Liver (tissue), 9 donors: ENCODE measurements around the gene ZNF716. TPM values are rescaled to one million over a fixed set of nuclear protein-coding genes. Genes with fewer than 3 reads are reported as not detected.

Experiments
- DNase-seq: peaks from one replicate; pipeline ENCODE4 v3.0.0-alpha.2; 2017; ENCODE audit warnings: low spot score
- H3K27ac ChIP-seq, 2 donors: one replicate each; pipeline ENCODE4 v1.7.0; 2013; ENCODE audit warnings: inconsistent platforms in 2 of 2, low read length in 2 of 2, control low read depth in 1 of 2, low read depth in 1 of 2, mild to moderate bottlenecking in 1 of 2
- H3K27me3 ChIP-seq, 4 donors: one replicate each; pipeline versions ENCODE4 v1.6.1 to v1.7.0; 2013; ENCODE audit warnings: low read length in 3 of 4, inconsistent platforms in 1 of 4, mild to moderate bottlenecking in 1 of 4, moderate library complexity in 1 of 4; ENCODE audit not compliant: control insufficient read depth in 4 of 4, insufficient read depth in 4 of 4
- H3K36me3 ChIP-seq, 4 donors: one replicate each; pipeline versions ENCODE4 v1.6.1 to v1.7.0; 2013; ENCODE audit warnings: low read length in 3 of 4, mild to moderate bottlenecking in 3 of 4, low read depth in 1 of 4, moderate library complexity in 1 of 4; ENCODE audit not compliant: control insufficient read depth in 4 of 4, insufficient read depth in 3 of 4
- H3K4me1 ChIP-seq, 4 donors: one replicate each; pipeline versions ENCODE4 v1.6.1 to v1.7.0; 2013; ENCODE audit warnings: low read length in 3 of 4, mild to moderate bottlenecking in 3 of 4, moderate library complexity in 1 of 4; ENCODE audit not compliant: control insufficient read depth in 4 of 4, insufficient read depth in 4 of 4
- H3K4me3 ChIP-seq, 3 donors: one replicate each; pipeline versions ENCODE4 v1.6.1 to v1.7.0; 2013; ENCODE audit warnings: low read length in 3 of 3, control low read depth in 1 of 3, low read depth in 1 of 3, mild to moderate bottlenecking in 1 of 3
- H3K9ac ChIP-seq, 2 donors: one replicate each; pipeline ENCODE4 v1.7.0; 2013; ENCODE audit warnings: low read length in 2 of 2, mild to moderate bottlenecking in 2 of 2, moderate library complexity in 2 of 2, control low read depth in 1 of 2, low read depth in 1 of 2
- H3K9me3 ChIP-seq, 4 donors: one replicate each; pipeline versions ENCODE4 v1.6.1 to v1.7.0; 2013; ENCODE audit warnings: low read length in 3 of 4; ENCODE audit not compliant: control insufficient read depth in 4 of 4
- ATF3 ChIP-seq: IDR thresholded peaks from 2 replicates; pipeline ENCODE4 v1.6.1; 2016; ENCODE audit warnings: antibody characterized with exemption
- CTCF ChIP-seq: fragments of 150-350 bp; IDR thresholded peaks from 2 replicates; pipeline ENCODE4 v1.5.1; 2017; ENCODE audit warnings: improper control_type of control experiment, low read depth, low read length; ENCODE audit not compliant: missing input control
- EGR1 ChIP-seq, 2 donors: IDR thresholded peaks; 2 replicates each; pipeline ENCODE4 v1.6.1; 2016 to 2018; ENCODE audit warnings: antibody characterized with exemption in 2 of 2, low read depth in 2 of 2
- FOXA1 ChIP-seq: IDR thresholded peaks from 2 replicates; pipeline ENCODE4 v1.6.1; 2016; ENCODE audit warnings: antibody characterized with exemption
- FOXA2 ChIP-seq: IDR thresholded peaks from 2 replicates; pipeline ENCODE4 v1.6.1; 2016; ENCODE audit warnings: antibody characterized with exemption
- GABPA ChIP-seq, 2 donors: IDR thresholded peaks in 1 of 2; conservative IDR thresholded peaks in 1 of 2; 2 replicates each; pipeline ENCODE4 v1.6.1; 2016; ENCODE audit warnings: antibody characterized with exemption in 2 of 2, mild to moderate bottlenecking in 1 of 2, moderate library complexity in 1 of 2
- HNF4A ChIP-seq, 2 donors: conservative IDR thresholded peaks; 2 replicates each; pipeline ENCODE4 v1.6.1; 2016; ENCODE audit warnings: antibody characterized with exemption in 2 of 2, mild to moderate bottlenecking in 2 of 2
- HNF4G ChIP-seq: IDR thresholded peaks from 2 replicates; pipeline ENCODE4 v1.6.1; 2016; ENCODE audit warnings: antibody characterized with exemption
- JUND ChIP-seq, 2 donors: IDR thresholded peaks; 2 replicates each; pipeline ENCODE4 v1.6.1; 2016; ENCODE audit warnings: antibody characterized with exemption in 2 of 2
- NR2F2 ChIP-seq: IDR thresholded peaks from 2 replicates; pipeline ENCODE4 v1.6.1; 2016; ENCODE audit warnings: antibody characterized with exemption
- RAD21 ChIP-seq, 2 donors: IDR thresholded peaks; 2 replicates each; pipeline ENCODE4 v1.6.1; 2016; ENCODE audit warnings: antibody characterized with exemption in 2 of 2, mild to moderate bottlenecking in 2 of 2
- RXRA ChIP-seq, 2 donors: IDR thresholded peaks; 2 replicates each; pipeline ENCODE4 v1.6.1; 2017 to 2018; ENCODE audit warnings: antibody characterized with exemption in 2 of 2, mild to moderate bottlenecking in 1 of 2
- SP1 ChIP-seq: IDR thresholded peaks from 2 replicates; pipeline ENCODE4 v1.6.1; 2018; ENCODE audit warnings: antibody characterized with exemption, mild to moderate bottlenecking
- TAF1 ChIP-seq: conservative IDR thresholded peaks from 2 replicates; pipeline ENCODE4 v1.6.1; 2016; ENCODE audit warnings: antibody characterized with exemption, mild to moderate bottlenecking
- YY1 ChIP-seq: IDR thresholded peaks from 2 replicates; pipeline ENCODE4 v1.6.1; 2016; ENCODE audit warnings: antibody characterized with exemption, mild to moderate bottlenecking
- WGBS: extraction: QIAGEN DNeasy Blood & Tissue Kit; methylation state at CpG from one replicate; pipeline ENCODE4 v1.1.7; 2013; 5-methylcytosine and 5-hydroxymethylcytosine counted together
- polyA plus RNA-seq, 2 donors: library from polyadenylated mRNA; stranded (reverse) in 1 of 2; unstranded in 1 of 2; fragments of 200-250 nt in 1 of 2; fragments of >200 nt in 1 of 2; fragmentation: Nextera tagmentation in 1 of 2; extraction: Ambion mirVana in 1 of 2; gene quantifications; one replicate each; pipeline versions ENCODE4 v1.2.1 to v1.2.3, GENCODE V29; 2013 to 2015
- total RNA-seq, 2 donors: library from RNA; depleted of rRNA; stranded (reverse); fragments of >200 nt; gene quantifications; one replicate each; pipeline ENCODE4 v1.2.3, GENCODE V29; 2014
- TF ChIP-seq, protein P1 (sequence below): IDR thresholded peaks from 2 replicates; pipeline ENCODE4 v1.6.1; 2016; ENCODE audit warnings: antibody characterized with exemption, mild to moderate bottlenecking
- TF ChIP-seq, protein P2 (sequence below): IDR thresholded peaks from 2 replicates; pipeline ENCODE4 v1.6.1; 2016; ENCODE audit warnings: antibody characterized with exemption
- donor health status: healthy.
- donor health status: healthy.
- donor health status: healthy.
- donor health status: healthy.
- donor health status: healthy.

Gene ZNF716
- total and polyA plus RNA-seq, 4 donors = not detected

- Histone ChIP-seq H3K9ac (no peak overlapping the region), H3K9me3 (peaks cover 0 to 7% (median 0%) of the 10 kb centered on the region in 4 donors)
- TF ChIP-seq, protein P1, sequence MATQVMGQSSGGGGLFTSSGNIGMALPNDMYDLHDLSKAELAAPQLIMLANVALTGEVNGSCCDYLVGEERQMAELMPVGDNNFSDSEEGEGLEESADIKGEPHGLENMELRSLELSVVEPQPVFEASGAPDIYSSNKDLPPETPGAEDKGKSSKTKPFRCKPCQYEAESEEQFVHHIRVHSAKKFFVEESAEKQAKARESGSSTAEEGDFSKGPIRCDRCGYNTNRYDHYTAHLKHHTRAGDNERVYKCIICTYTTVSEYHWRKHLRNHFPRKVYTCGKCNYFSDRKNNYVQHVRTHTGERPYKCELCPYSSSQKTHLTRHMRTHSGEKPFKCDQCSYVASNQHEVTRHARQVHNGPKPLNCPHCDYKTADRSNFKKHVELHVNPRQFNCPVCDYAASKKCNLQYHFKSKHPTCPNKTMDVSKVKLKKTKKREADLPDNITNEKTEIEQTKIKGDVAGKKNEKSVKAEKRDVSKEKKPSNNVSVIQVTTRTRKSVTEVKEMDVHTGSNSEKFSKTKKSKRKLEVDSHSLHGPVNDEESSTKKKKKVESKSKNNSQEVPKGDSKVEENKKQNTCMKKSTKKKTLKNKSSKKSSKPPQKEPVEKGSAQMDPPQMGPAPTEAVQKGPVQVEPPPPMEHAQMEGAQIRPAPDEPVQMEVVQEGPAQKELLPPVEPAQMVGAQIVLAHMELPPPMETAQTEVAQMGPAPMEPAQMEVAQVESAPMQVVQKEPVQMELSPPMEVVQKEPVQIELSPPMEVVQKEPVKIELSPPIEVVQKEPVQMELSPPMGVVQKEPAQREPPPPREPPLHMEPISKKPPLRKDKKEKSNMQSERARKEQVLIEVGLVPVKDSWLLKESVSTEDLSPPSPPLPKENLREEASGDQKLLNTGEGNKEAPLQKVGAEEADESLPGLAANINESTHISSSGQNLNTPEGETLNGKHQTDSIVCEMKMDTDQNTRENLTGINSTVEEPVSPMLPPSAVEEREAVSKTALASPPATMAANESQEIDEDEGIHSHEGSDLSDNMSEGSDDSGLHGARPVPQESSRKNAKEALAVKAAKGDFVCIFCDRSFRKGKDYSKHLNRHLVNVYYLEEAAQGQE = peak; percentile 47
- TF ChIP-seq HNF4A (conservative IDR thresholded peaks at IDR 0.05) = no peak
Measured at GRCh38 chr7:57417736-57418135, 32.2 kb upstream of the ZNF716 start.

GRCh38 chr7:57423768-57424167 is 26.2 kb upstream of the ZNF716 start:
- Histone ChIP-seq H3K9me3 (peaks cover 0 to 12% (median 7%) of the 10 kb centered on the region in 4 donors), H3K27ac (no peak overlapping the region), H3K27me3 (no peaks in the 10 kb centered on the region), H3K9ac (no peak overlapping the region), H3K4me3 (no peak overlapping the region), H3K36me3 (peaks cover 0 to 2% (median 0%) of the 10 kb centered on the region in 4 donors), H3K4me1 (no peaks in the 10 kb centered on the region)
- WGBS = 41% methylated on average over 3 of the region's 3 CpGs
- TF ChIP-seq EGR1 (IDR thresholded peaks at IDR 0.05; ENCODE audit: low read depth in 2 of 2) (no peak), GABPA (IDR thresholded peaks at IDR 0.05 in 1 of 2, conservative IDR thresholded peaks at IDR 0.05 in 1 of 2) (no peak), TAF1 (no peak), RXRA (IDR thresholded peaks at IDR 0.05) (no peak), CTCF (no peak), ATF3 (no peak), RAD21 (IDR thresholded peaks at IDR 0.05) (no peak), YY1 (no peak), SP1 (no peak), FOXA2 (no peak), HNF4G (no peak), FOXA1 (no peak), NR2F2 (no peak), HNF4A (conservative IDR thresholded peaks at IDR 0.05) (no peak), JUND (IDR thresholded peaks at IDR 0.05) (no peak)
- TF ChIP-seq, protein P2, sequence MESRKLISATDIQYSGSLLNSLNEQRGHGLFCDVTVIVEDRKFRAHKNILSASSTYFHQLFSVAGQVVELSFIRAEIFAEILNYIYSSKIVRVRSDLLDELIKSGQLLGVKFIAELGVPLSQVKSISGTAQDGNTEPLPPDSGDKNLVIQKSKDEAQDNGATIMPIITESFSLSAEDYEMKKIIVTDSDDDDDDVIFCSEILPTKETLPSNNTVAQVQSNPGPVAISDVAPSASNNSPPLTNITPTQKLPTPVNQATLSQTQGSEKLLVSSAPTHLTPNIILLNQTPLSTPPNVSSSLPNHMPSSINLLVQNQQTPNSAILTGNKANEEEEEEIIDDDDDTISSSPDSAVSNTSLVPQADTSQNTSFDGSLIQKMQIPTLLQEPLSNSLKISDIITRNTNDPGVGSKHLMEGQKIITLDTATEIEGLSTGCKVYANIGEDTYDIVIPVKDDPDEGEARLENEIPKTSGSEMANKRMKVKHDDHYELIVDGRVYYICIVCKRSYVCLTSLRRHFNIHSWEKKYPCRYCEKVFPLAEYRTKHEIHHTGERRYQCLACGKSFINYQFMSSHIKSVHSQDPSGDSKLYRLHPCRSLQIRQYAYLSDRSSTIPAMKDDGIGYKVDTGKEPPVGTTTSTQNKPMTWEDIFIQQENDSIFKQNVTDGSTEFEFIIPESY = no peak
- DNase-seq = no peak

More at GRCh38 chr7:57417736-57418135, 32.2 kb upstream of the ZNF716 start:
- Histone ChIP-seq H3K36me3 (peaks cover 0 to 2% (median 0%) of the 10 kb centered on the region in 4 donors), H3K4me1 (no peaks in the 10 kb centered on the region), H3K4me3 (no peak overlapping the region), H3K27ac (no peak overlapping the region), H3K27me3 (no peaks in the 10 kb centered on the region)
- no peak for DNase-seq
- 52% methylated on average over 3 of the region's 3 CpGs for WGBS
